DOHH2 (cell line): ENCODE results near the gene NBEA.

Source experiments
- EZH2phosphoT487 ChIP-seq: fragments of 200-600 bp; sonication (generic); IDR thresholded peaks from 2 replicates; pipeline ENCODE4 v1.6.1; 2017; ENCODE audit warnings: borderline replicate concordance, mild to moderate bottlenecking, antibody characterized with exemption, low read length, moderate library complexity, mixed read lengths
- TF ChIP-seq, protein P1 (sequence below): fragments of 200-600 bp; sonication (generic); IDR thresholded peaks from one replicate; pipeline ENCODE4 v1.5.1; 2014; ENCODE audit warnings: antibody characterized with exemption, mild to moderate bottlenecking, low read depth, low read length; ENCODE audit not compliant: poor library complexity, severe bottlenecking

DNA sequence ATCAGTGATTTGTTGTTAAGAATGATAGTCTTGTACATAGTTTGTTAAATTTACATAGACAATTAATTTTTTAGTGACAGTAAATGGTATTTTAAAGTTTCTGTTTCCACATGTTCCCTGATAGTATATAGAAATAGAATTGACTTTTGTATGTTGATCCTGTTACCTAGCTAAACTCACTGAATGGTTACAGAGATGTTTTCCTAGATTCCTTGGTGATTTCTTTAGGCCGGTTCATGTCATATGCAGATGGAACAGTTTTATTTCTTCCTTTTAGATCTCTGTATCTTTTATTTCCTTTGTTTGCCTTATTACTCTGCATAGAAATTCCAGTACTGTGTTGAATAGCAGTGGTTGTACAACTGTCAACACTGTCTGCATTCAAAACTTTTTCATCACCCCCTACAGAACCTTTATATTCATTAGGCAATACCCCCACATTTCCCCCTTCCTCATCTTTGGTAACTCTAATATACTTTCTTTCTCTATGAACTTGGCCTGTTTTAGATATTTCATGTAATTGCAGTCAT lies 86.3 kb downstream of the NBEA start:
- TF ChIP-seq, protein P1, sequence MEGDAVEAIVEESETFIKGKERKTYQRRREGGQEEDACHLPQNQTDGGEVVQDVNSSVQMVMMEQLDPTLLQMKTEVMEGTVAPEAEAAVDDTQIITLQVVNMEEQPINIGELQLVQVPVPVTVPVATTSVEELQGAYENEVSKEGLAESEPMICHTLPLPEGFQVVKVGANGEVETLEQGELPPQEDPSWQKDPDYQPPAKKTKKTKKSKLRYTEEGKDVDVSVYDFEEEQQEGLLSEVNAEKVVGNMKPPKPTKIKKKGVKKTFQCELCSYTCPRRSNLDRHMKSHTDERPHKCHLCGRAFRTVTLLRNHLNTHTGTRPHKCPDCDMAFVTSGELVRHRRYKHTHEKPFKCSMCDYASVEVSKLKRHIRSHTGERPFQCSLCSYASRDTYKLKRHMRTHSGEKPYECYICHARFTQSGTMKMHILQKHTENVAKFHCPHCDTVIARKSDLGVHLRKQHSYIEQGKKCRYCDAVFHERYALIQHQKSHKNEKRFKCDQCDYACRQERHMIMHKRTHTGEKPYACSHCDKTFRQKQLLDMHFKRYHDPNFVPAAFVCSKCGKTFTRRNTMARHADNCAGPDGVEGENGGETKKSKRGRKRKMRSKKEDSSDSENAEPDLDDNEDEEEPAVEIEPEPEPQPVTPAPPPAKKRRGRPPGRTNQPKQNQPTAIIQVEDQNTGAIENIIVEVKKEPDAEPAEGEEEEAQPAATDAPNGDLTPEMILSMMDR = no peak
- no peak for TF ChIP-seq EZH2phosphoT487
